ENCODE measurements around the gene ZBTB20.
A peak's percentile ranks its signal among the peaks of the same experiment; 100 is the strongest.

ZBTB20 gene

DNA sequence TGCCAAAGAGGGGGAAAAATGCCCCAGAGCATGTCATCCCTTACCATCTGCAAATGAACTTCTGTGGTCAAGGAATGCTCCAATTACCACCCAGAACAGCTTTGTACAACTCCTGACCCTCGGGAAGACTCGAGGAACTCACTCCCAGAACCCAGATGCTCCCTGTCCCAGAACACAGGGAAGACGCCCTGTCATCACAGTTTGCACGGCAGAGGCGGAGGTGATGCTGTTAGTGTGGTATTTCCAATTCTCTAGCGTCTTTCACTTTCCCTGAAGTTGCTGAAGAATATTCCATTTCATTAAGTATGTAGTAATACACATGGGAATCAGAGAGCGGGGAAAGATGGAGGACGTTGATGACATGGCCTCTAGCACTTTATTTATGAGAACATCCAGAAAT, 659.6 kb downstream of the ZBTB20 start:
- TF ChIP-seq EZH2 (IDR thresholded peaks at IDR 0.05; ENCODE audit: borderline replicate concordance, low read depth, low read length, severe bottlenecking) (no peak), CTCF (IDR thresholded peaks at IDR 0.05; ENCODE audit: borderline replicate concordance, extremely low read depth, low read length, poor library complexity, severe bottlenecking) (no peak)
- no peak for DNase-seq
- no peak overlapping the region for H3K4me2 ChIP-seq (ENCODE audit: insufficient read depth, low read length)
- H3K27me3 ChIP-seq (ENCODE audit: insufficient read depth, low read length, poor library complexity) = no peaks in the 10 kb centered on the region
- no peaks in the 10 kb centered on the region for H3K36me3 ChIP-seq (ENCODE audit: insufficient read depth, low read length)
- no peaks in the 10 kb centered on the region for H4K20me1 ChIP-seq (ENCODE audit: insufficient read depth, low read length)
- H3K27ac ChIP-seq (ENCODE audit: low read length) = no peak overlapping the region
- ATAC-seq (ENCODE audit: insufficient read depth, low read depth) = no peak
- no peak overlapping the region for H3K4me3 ChIP-seq (ENCODE audit: low read depth in 1 of 2, low read length in 2 of 2)
- no peak overlapping the region for H3K9ac ChIP-seq (ENCODE audit: low read depth, low read length)
- no peak overlapping the region for H2AFZ ChIP-seq (ENCODE audit: low read depth, low read length)
- H3K79me2 ChIP-seq (ENCODE audit: insufficient read depth, low read length) = no peaks in the 10 kb centered on the region
- no peaks in the 10 kb centered on the region for H3K4me1 ChIP-seq (ENCODE audit: insufficient read depth, low read length)
- no peaks in the 10 kb centered on the region for H3K9me3 ChIP-seq (ENCODE audit: insufficient read depth, low read length, severe bottlenecking)

GRCh38 chr3:114484919-114485318, 662.2 kb downstream of the ZBTB20 start:
- no peak overlapping the region for H3K27ac ChIP-seq (ENCODE audit: low read length)
- TF ChIP-seq EZH2 (IDR thresholded peaks at IDR 0.05; ENCODE audit: borderline replicate concordance, low read depth, low read length, severe bottlenecking) = no peak
- no peak for TF ChIP-seq CTCF (IDR thresholded peaks at IDR 0.05; ENCODE audit: borderline replicate concordance, extremely low read depth, low read length, poor library complexity, severe bottlenecking)
- DNase-seq (no peak), ATAC-seq (ENCODE audit: insufficient read depth, low read depth) (no peak)
- H3K4me2 ChIP-seq (ENCODE audit: insufficient read depth, low read length) = no peak overlapping the region
- H3K27me3 ChIP-seq (ENCODE audit: insufficient read depth, low read length, poor library complexity) = no peaks in the 10 kb centered on the region
- H3K9ac ChIP-seq (ENCODE audit: low read depth, low read length) = no peak overlapping the region
- no peak overlapping the region for H3K4me3 ChIP-seq (ENCODE audit: low read depth in 1 of 2, low read length in 2 of 2)
- H2AFZ ChIP-seq (ENCODE audit: low read depth, low read length) = no peak overlapping the region
- H3K9me3 ChIP-seq (ENCODE audit: insufficient read depth, low read length, severe bottlenecking) = no peaks in the 10 kb centered on the region
- H3K36me3 ChIP-seq (ENCODE audit: insufficient read depth, low read length) = no peaks in the 10 kb centered on the region
- H4K20me1 ChIP-seq (ENCODE audit: insufficient read depth, low read length) = no peaks in the 10 kb centered on the region
- no peaks in the 10 kb centered on the region for H3K79me2 ChIP-seq (ENCODE audit: insufficient read depth, low read length)
- H3K4me1 ChIP-seq (ENCODE audit: insufficient read depth, low read length) = peaks cover 7% of the 10 kb centered on the region

DNA sequence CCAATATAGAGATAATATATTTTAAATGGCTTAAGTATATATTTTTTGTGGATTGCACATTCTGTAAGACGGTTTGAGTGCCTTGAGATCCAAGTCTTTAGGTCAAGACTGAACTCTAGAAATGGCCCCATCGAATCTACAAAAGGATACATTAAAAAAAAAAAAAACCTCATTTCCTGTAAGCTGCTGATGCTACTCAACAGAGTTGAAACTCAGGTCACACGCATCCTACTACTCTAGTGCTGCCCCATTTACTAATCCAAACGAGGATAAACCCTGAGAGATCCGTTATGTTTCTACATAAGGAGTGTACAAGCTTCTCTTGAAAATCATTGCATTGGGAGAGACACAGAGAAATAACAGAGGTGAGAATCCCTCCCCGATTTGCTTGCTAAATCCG, 666.0 kb downstream of the ZBTB20 start:
- H4K20me1 ChIP-seq (ENCODE audit: insufficient read depth, low read length) = no peaks in the 10 kb centered on the region
- no peak overlapping the region for H3K4me2 ChIP-seq (ENCODE audit: insufficient read depth, low read length)
- H3K4me3 ChIP-seq (ENCODE audit: low read depth in 1 of 2, low read length in 2 of 2) = no peak overlapping the region
- peak; percentile 58; the same call in 2 of the 3 replicates for ATAC-seq (ENCODE audit: insufficient read depth, low read depth)
- no peak overlapping the region for H3K27ac ChIP-seq (ENCODE audit: low read length)
- peaks cover 7% of the 10 kb centered on the region for H3K4me1 ChIP-seq (ENCODE audit: insufficient read depth, low read length)
- no peaks in the 10 kb centered on the region for H3K9me3 ChIP-seq (ENCODE audit: insufficient read depth, low read length, severe bottlenecking)
- H3K27me3 ChIP-seq (ENCODE audit: insufficient read depth, low read length, poor library complexity) = no peaks in the 10 kb centered on the region
- H3K9ac ChIP-seq (ENCODE audit: low read depth, low read length) = no peak overlapping the region
- H3K36me3 ChIP-seq (ENCODE audit: insufficient read depth, low read length) = no peaks in the 10 kb centered on the region
- no peak overlapping the region for H2AFZ ChIP-seq (ENCODE audit: low read depth, low read length)
- TF ChIP-seq EZH2 (IDR thresholded peaks at IDR 0.05; ENCODE audit: borderline replicate concordance, low read depth, low read length, severe bottlenecking) (no peak), CTCF (IDR thresholded peaks at IDR 0.05; ENCODE audit: borderline replicate concordance, extremely low read depth, low read length, poor library complexity, severe bottlenecking) (no peak)
- no peak for DNase-seq
- H3K79me2 ChIP-seq (ENCODE audit: insufficient read depth, low read length) = no peaks in the 10 kb centered on the region

DNA sequence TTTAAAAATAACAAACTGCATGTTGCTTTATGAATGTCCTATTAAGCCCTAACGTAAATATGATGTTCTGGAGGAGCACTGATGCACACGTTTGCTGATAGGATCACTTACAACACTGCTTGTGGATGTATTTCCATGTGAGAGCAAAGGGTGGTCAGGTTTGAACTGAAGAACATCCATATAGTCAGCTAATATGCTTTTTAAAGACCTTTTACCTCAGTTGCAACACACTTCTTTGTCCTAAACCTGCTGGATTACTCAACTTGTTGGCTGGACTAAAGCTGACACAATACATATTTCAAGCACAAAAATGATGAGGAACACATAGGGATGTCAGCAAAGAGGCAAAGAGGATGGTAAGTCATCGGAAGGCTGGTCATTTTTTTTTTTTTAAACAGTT, 666.6 kb downstream of the ZBTB20 start:
- Histone ChIP-seq H3K4me2 (ENCODE audit: insufficient read depth, low read length) (no peak overlapping the region), H3K79me2 (ENCODE audit: insufficient read depth, low read length) (no peaks in the 10 kb centered on the region), H3K4me1 (ENCODE audit: insufficient read depth, low read length) (peaks cover 7% of the 10 kb centered on the region)

More for the DNA sequence above, 666.6 kb downstream of the ZBTB20 start:
- DNase-seq (no peak), ATAC-seq (ENCODE audit: insufficient read depth, low read depth) (no peak)
- Histone ChIP-seq H3K9me3 (ENCODE audit: insufficient read depth, low read length, severe bottlenecking) (no peaks in the 10 kb centered on the region), H3K4me3 (ENCODE audit: low read depth in 1 of 2, low read length in 2 of 2) (no peak overlapping the region), H3K27me3 (ENCODE audit: insufficient read depth, low read length, poor library complexity) (no peaks in the 10 kb centered on the region), H3K27ac (ENCODE audit: low read length) (no peak overlapping the region), H3K9ac (ENCODE audit: low read depth, low read length) (no peak overlapping the region), H2AFZ (ENCODE audit: low read depth, low read length) (no peak overlapping the region), H4K20me1 (ENCODE audit: insufficient read depth, low read length) (no peaks in the 10 kb centered on the region), H3K36me3 (ENCODE audit: insufficient read depth, low read length) (no peaks in the 10 kb centered on the region)
- TF ChIP-seq CTCF (IDR thresholded peaks at IDR 0.05; ENCODE audit: borderline replicate concordance, extremely low read depth, low read length, poor library complexity, severe bottlenecking) (no peak), EZH2 (IDR thresholded peaks at IDR 0.05; ENCODE audit: borderline replicate concordance, low read depth, low read length, severe bottlenecking) (no peak)

Measured in DND-41 (cell line).